Measurements from ENCODE around the gene ZNF689.

DNA sequence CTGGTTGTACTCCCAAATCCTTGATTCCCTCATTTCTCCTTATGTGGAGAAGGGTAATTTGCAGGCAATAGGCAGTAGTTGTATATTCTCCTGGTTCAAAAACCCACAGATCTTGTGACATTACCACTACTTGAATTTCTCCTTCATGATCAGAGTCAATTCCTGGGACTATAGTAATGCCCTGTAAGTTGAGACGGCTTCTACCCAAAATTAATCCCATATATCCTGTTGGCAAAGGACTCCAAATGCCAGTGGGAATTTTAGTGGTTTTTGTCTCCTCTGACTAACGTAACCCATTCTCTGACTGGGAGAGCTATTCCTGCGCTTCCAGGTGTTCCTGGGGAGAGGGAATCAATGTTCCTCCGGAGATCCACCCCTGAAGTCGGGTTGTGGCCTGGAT, 11.6 kb upstream of the ZNF689 start:
- TF ChIP-seq, protein P1, sequence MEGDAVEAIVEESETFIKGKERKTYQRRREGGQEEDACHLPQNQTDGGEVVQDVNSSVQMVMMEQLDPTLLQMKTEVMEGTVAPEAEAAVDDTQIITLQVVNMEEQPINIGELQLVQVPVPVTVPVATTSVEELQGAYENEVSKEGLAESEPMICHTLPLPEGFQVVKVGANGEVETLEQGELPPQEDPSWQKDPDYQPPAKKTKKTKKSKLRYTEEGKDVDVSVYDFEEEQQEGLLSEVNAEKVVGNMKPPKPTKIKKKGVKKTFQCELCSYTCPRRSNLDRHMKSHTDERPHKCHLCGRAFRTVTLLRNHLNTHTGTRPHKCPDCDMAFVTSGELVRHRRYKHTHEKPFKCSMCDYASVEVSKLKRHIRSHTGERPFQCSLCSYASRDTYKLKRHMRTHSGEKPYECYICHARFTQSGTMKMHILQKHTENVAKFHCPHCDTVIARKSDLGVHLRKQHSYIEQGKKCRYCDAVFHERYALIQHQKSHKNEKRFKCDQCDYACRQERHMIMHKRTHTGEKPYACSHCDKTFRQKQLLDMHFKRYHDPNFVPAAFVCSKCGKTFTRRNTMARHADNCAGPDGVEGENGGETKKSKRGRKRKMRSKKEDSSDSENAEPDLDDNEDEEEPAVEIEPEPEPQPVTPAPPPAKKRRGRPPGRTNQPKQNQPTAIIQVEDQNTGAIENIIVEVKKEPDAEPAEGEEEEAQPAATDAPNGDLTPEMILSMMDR (IDR thresholded peaks at IDR 0.05; ENCODE audit: low read length): no peak
- no peak for TF ChIP-seq EZH2 (IDR thresholded peaks at IDR 0.05; ENCODE audit: borderline replicate concordance, low read length)
